HepG2 (cell line): ENCODE data around the gene MRGPRF. TPM values are rescaled to one million over a fixed set of nuclear protein-coding genes. Genes with fewer than 3 reads are reported as not detected.

ENCODE experiments used
- CENPX ChIP-seq: sonication (generic); formaldehyde crosslinking; IDR thresholded peaks from 2 replicates; pipeline ENCODE4 v1.9.0; 2021; ENCODE audit warnings: mild to moderate bottlenecking, missing genetic modification reagents, moderate library complexity
- ELF3 ChIP-seq: IDR thresholded peaks from 2 replicates; pipeline ENCODE4 v1.6.1; 2016; ENCODE audit warnings: missing genetic modification reagents, missing compliant biosample characterization
- FOXA3 ChIP-seq: IDR thresholded peaks from 2 replicates; pipeline ENCODE4 v1.6.1; 2016; ENCODE audit warnings: missing genetic modification reagents, missing compliant biosample characterization
- FOXO1 ChIP-seq: sonication (generic); formaldehyde crosslinking; IDR thresholded peaks from 2 replicates; pipeline ENCODE4 v1.4.0; 2020; ENCODE audit warnings: missing genetic modification reagents
- GATAD2A ChIP-seq: IDR thresholded peaks from 2 replicates; pipeline ENCODE4 v1.6.1; 2016
- HDAC1 ChIP-seq: sonication (generic); formaldehyde crosslinking; IDR thresholded peaks from 2 replicates; pipeline ENCODE4 v1.5.1; 2020; ENCODE audit warnings: mild to moderate bottlenecking, missing genetic modification reagents
- HMG20B ChIP-seq: conservative IDR thresholded peaks from 2 replicates; pipeline ENCODE4 v1.6.1; 2016; ENCODE audit warnings: missing genetic modification reagents, missing compliant biosample characterization
- MEF2D ChIP-seq: sonication (generic); formaldehyde crosslinking; IDR thresholded peaks from 2 replicates; pipeline ENCODE4 v1.5.1; 2020; ENCODE audit warnings: mild to moderate bottlenecking, missing genetic modification reagents
- RFX3 ChIP-seq: IDR thresholded peaks from 2 replicates; pipeline ENCODE4 v1.6.1; 2016; ENCODE audit warnings: missing biosample characterization, missing genetic modification reagents
- SOX6 ChIP-seq, 2 experiments: fragments of 450-650 bp in 1 of 2; sonication (generic) in 1 of 2; formaldehyde crosslinking in 1 of 2; IDR thresholded peaks; 2 replicates each; pipeline versions ENCODE4 v1.4.0 to v1.6.1; 2017 to 2020; ENCODE audit warnings: antibody characterized with exemption in 1 of 2, mild to moderate bottlenecking in 1 of 2, missing genetic modification reagents in 1 of 2
- ZNF605 ChIP-seq: sonication (generic); formaldehyde crosslinking; IDR thresholded peaks from 2 replicates; pipeline ENCODE4 v1.8.0; 2022; ENCODE audit warnings: mild to moderate bottlenecking, missing genetic modification reagents
- polyA plus RNA-seq, 8 experiments: library from polyadenylated mRNA; depleted of rRNA in 3 of 8; stranded (reverse) in 7 of 8; unstranded in 1 of 8; fragments of >200 nt; fragmentation: Illumina TruSeq in 4 of 8; extraction: Trizol in 4 of 8; gene quantifications; 2 replicates each; pipeline versions ENCODE4 v1.2.1 to v1.2.3, GENCODE V29; 2011 to 2016; ENCODE audit warnings: low read depth in 4 of 8, missing spikeins in 1 of 8, mixed read lengths in 1 of 8; ENCODE audit not compliant: insufficient read depth in 1 of 8
- total RNA-seq, 5 experiments: library from RNA; depleted of rRNA; stranded (reverse); fragments of >200 nt; fragmentation: Illumina TruSeq; extraction: Trizol; gene quantifications; 2 replicates each; pipeline ENCODE4 v1.2.3, GENCODE V29; 2016; ENCODE audit warnings: low read depth in 1 of 5
- TF ChIP-seq, protein P1 (sequence below): sonication (generic); formaldehyde crosslinking; IDR thresholded peaks from 2 replicates; pipeline ENCODE4 v1.4.0; 2020; ENCODE audit warnings: mild to moderate bottlenecking, missing genetic modification reagents

The MRGPRF gene
- total and polyA plus RNA-seq, 2 of the 13 experiments (the other 11 are each of a cell fraction or from before 2014, with no cell fraction given): not detected

DNA sequence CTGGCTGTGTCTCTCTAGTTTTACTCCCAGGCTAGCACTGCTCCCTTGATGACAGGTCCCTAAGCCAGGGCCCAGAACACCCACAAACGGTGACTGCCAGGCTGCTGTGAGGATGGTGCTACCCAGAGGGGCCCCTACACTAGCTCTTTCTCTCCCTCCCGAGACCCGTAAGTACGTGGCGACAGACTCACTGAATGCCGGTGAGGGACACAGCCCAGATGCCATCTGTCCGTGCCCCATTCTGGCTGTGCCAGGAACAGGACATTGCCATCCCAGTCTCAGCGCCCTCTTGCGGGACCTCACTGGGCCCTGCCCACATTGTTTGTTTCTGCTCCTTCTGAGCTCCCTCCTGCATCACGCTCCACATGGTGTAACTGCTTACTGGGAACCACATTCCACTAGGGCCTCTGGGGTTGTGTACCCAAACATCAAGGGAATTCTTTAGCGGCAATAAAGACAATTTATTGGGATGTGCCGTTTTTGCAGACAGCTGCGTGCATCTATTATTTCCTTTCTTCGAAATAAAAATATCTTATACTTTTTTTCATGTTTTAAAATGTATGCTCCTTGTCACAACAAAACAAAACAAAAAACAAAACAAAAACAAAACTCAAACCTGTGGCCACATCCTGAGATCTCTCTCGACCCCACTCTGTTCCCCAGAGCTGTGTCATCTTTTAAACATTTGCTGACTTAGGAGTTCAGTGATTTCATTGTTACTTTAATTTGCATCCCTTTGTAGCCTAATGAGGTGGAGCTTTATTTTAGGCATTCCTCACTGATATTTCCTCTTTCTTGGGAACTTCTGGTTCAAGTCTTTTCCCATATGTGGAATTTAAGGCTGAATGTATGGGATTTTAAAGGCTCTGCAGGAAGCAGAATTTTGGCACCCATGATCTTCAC is 31.3 kb upstream of the MRGPRF start (continued):
- TF ChIP-seq, protein P1, sequence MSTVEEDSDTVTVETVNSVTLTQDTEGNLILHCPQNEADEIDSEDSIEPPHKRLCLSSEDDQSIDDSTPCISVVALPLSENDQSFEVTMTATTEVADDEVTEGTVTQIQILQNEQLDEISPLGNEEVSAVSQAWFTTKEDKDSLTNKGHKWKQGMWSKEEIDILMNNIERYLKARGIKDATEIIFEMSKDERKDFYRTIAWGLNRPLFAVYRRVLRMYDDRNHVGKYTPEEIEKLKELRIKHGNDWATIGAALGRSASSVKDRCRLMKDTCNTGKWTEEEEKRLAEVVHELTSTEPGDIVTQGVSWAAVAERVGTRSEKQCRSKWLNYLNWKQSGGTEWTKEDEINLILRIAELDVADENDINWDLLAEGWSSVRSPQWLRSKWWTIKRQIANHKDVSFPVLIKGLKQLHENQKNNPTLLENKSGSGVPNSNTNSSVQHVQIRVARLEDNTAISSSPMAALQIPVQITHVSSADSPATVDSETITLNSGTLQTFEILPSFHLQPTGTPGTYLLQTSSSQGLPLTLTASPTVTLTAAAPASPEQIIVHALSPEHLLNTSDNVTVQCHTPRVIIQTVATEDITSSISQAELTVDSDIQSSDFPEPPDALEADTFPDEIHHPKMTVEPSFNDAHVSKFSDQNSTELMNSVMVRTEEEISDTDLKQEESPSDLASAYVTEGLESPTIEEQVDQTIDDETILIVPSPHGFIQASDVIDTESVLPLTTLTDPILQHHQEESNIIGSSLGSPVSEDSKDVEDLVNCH: no peak
- TF ChIP-seq GATAD2A (CRISPR knock-in tag): peak; percentile 28; the same call in 1 of the 2 replicates
- no peak for TF ChIP-seq RFX3
- TF ChIP-seq ZNF605 (CRISPR knock-in tag): no peak
- 0 out of 2 replicates have a peak, but pooled peaks have one; percentile 28 for TF ChIP-seq MEF2D
- TF ChIP-seq HDAC1 (CRISPR knock-in tag): 0 out of 2 replicates have a peak, but pooled peaks have one; percentile 27
- TF ChIP-seq ELF3 (CRISPR knock-in tag): peak; percentile 17; the same call in 1 of the 2 replicates
- TF ChIP-seq FOXO1 (CRISPR knock-in tag): peak; percentile 19; the same call in 1 of the 2 replicates
- TF ChIP-seq FOXA3 (CRISPR knock-in tag): 0 out of 2 replicates have a peak, but pooled peaks have one; percentile 8
- no peak for TF ChIP-seq HMG20B (CRISPR knock-in tag)
- no peak for TF ChIP-seq SOX6 (IDR thresholded peaks at IDR 0.05)
- no peak for TF ChIP-seq SOX6 (CRISPR knock-in tag; IDR thresholded peaks at IDR 0.05)
- no peak for TF ChIP-seq CENPX (CRISPR knock-in tag)
